ENCODE results near the gene C19orf53. TPM values are rescaled to one million over a fixed set of nuclear protein-coding genes. Genes with fewer than 3 reads are reported as not detected.
"Not testable (repeated sequence)": the region's sequence is repeated elsewhere in the genome, so short reads cannot be mapped to it uniquely, and the experiment has no call there.

C19orf53 gene
- polyA plus RNA-seq, 3 donors, result 110 to 146 (median 143) TPM

GRCh38 chr19:13757805-13758772 lies 16.2 kb upstream of the C19orf53 start:
- DNase-seq, result no peak

GRCh38 chr19:13758795-13759194 lies 15.5 kb upstream of the C19orf53 start:
- DNase-seq, result no peak

GRCh38 chr19:13761423-13761822 lies 12.8 kb upstream of the C19orf53 start:
- DNase-seq, result no peak

- DNase-seq, result no peak
Measured at GRCh38 chr19:13762635-13763235, 11.5 kb upstream of the C19orf53 start.

- DNase-seq, result no peak
Measured at GRCh38 chr19:13763265-13763664, 11.0 kb upstream of the C19orf53 start.

GRCh38 chr19:13764101-13764807 lies 10.0 kb upstream of the C19orf53 start, which contains the start of gene MRI1:
Gene MRI1 (plus strand): TSS chr19:13764522. CDS start chr19:13764589, 67 bp downstream.
- DNase-seq, result peak; percentile 77

- DNase-seq, result no peak
Measured at GRCh38 chr19:13764821-13765394, 9.3 kb upstream of the C19orf53 start.

GRCh38 chr19:13765395-13766094 lies 8.7 kb upstream of the C19orf53 start:
- DNase-seq, result no peak

- no peak for DNase-seq
Measured at GRCh38 chr19:13766095-13766481, 8.2 kb upstream of the C19orf53 start.

GRCh38 chr19:13768510-13768909 lies 5.7 kb upstream of the C19orf53 start:
- no peak for DNase-seq

GRCh38 chr19:13770013-13770635 lies 4.1 kb upstream of the C19orf53 start:
- no peak for DNase-seq

- DNase-seq, result no peak
Measured at GRCh38 chr19:13778398-13778797, 4.1 kb downstream of the C19orf53 start.

GRCh38 chr19:13778847-13779246 lies 4.6 kb downstream of the C19orf53 start:
- no peak for DNase-seq

- not testable (repeated sequence) for DNase-seq
Measured at GRCh38 chr19:13779794-13780193, 5.5 kb downstream of the C19orf53 start.

- no peak for DNase-seq
Measured at GRCh38 chr19:13781547-13781946, 7.3 kb downstream of the C19orf53 start.

- no peak for DNase-seq
Measured at GRCh38 chr19:13782537-13782936, 8.3 kb downstream of the C19orf53 start.

- DNase-seq, result no peak
Measured at GRCh38 chr19:13783565-13784500, 9.6 kb downstream of the C19orf53 start.

- no peak for DNase-seq
Measured at GRCh38 chr19:13784731-13785452, 10.6 kb downstream of the C19orf53 start.

- DNase-seq, result no peak
Measured at GRCh38 chr19:13788991-13789390, 14.7 kb downstream of the C19orf53 start.
